ENCODE data around the gene MRPL14.

Gene MRPL14

DNA sequence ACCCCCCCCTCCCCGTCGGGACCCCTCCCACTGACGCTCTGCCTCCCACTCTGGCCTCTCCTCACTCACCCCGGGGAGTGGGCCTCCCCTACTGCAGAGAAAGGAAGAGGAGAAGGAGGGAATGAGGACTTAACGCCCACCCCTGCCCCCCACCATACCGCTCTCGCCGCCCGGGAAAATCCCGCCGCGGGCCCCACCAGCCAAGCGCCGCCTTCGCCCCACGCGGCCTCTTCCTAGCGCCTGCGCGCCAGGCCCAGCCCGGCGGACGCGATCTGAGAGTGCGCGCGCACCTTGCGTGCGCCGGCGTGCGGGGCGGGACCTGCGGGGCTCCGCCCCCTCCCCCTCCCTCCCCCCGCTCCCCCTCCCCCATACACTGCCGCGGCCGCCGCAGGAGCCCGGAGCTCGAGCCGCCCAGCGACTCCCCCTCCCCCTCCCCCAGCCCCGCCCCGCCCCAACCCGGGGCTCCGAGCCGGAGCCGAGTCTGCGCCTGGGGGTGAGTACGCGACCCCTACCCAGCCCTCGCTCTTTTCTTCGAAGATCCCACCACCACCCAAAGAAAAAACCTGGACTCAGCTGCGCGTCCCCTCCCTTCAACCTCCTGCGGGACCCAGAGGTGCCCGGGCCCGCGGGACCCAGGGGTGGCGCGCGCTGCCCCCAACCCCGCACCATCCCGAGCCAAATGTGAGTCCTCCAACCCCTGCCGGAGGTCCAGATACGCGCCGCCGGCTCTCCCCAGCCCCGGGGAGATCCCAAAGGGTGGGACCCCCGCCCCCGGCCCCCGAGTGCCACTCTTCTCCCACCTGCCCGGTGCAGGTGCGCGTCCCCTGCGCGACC, at the start of gene MRPL14, which contains the start of gene TMEM63B:
Gene MRPL14, minus strand, starts transcription at position 267 of the 834 bp plus-strand sequence. CDS start 10,841 bp downstream, outside the sequence.
Gene TMEM63B, plus strand, starts transcription at position 369 of the 834 bp plus-strand sequence. CDS start 7,031 bp downstream, outside the sequence.
- DNase-seq: peak; percentile 62

DNA sequence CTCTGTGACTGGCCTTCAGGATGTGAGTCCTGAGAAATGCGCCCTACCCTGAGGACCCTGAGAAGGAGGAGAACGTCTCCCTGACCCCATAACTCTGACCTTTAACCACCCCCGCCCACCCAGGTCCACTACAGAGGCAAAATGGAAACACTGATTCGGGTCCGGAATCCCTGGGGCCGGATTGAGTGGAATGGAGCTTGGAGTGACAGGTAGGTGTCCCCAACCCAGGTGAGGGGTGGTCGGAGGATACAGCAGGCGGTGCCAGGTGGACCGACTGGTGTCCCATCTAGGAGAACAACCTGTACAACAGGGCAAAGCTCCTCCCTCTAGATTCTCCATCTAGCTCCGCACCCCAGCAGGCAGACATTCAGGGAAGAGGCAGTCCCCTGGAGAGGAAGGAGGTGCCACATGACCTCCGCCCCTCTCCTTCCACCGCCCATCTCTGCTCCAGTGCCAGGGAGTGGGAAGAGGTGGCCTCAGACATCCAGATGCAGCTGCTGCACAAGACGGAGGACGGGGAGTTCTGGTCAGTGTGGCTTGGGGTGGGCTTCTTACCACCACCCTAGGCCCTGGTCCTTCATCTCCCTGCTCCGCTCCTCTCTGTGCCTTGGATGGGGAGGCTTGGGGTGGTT, 49.0 kb upstream of the MRPL14 start:
- no peak for DNase-seq

DNA sequence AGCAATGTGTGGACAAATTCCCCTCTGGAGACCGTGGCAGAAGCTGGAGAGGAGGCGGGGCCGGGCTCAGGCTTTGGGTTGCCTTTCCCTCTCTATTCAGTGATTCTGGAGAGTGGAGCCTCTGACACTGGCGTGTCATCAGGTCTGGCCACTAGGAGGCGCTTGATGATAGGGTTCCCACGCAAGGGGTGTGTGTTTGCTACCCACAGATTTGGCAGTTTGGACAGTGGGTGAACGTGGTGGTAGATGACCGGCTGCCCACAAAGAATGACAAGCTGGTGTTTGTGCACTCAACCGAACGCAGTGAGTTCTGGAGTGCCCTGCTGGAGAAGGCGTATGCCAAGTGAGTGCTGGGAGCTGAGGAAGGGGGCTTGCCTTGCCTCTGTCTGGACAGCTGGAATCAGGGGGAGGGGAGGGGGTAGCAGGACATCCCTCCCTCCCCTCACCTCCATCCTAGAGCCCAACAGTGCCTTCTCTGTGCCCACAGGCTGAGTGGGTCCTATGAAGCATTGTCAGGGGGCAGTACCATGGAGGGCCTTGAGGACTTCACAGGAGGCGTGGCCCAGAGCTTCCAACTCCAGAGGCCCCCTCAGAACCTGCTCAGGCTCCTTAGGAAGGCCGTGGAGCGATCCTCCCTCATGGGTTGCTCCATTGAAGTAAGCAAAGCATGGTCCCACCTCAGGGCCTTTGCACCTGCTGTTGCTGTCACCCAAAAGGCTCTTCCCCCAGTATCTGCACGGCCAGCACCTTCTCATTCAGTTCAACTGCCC, 45.7 kb upstream of the MRPL14 start:
- no peak for DNase-seq

GRCh38 chr6:44171899-44172546, 44.8 kb upstream of the MRPL14 start:
- DNase-seq: no peak

DNA sequence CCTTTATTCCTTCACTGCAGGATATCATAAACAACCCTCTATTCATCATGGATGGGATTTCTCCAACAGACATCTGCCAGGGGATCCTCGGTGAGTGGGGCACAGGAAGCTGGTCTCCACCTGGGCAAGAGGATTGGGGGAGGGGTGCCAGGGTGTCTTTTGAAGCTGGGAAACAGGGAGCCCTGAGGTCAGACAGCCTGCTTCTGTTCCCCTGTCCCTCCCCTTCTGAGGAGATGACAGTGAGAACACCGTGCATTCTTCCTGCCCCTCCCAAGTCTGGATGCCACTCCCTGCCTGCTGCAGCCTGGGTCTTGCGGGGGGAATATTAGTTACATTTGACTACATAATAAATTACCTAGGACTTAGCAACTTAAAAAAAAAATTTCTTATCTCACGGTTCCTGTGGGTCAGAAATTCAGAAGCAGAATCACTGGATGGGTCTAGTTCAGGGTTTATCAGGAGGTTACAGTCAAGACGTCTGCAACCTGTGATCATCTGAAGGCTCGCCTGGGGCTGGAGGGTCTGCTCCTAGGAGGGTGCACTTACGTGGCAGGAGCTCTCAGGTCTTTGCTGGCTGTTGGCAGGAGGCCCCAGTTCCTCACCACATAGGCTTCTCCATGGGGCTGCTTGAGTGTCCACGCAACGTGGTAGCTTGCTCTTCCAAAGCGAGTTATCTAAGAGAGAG, 42.8 kb upstream of the MRPL14 start:
- DNase-seq: no peak

GRCh38 chr6:44169154-44169553, 41.9 kb upstream of the MRPL14 start:
- DNase-seq: no peak

- DNase-seq: no peak
Observed at GRCh38 chr6:44167567-44167966, 40.3 kb upstream of the MRPL14 start.

GRCh38 chr6:44166591-44167184, 39.4 kb upstream of the MRPL14 start:
- no peak for DNase-seq

GRCh38 chr6:44166116-44166515, 38.9 kb upstream of the MRPL14 start:
- no peak for DNase-seq

- DNase-seq: no peak
Observed at GRCh38 chr6:44162876-44163625, 35.8 kb upstream of the MRPL14 start.

GRCh38 chr6:44161997-44162338, 34.7 kb upstream of the MRPL14 start:
- DNase-seq: no peak

DNA sequence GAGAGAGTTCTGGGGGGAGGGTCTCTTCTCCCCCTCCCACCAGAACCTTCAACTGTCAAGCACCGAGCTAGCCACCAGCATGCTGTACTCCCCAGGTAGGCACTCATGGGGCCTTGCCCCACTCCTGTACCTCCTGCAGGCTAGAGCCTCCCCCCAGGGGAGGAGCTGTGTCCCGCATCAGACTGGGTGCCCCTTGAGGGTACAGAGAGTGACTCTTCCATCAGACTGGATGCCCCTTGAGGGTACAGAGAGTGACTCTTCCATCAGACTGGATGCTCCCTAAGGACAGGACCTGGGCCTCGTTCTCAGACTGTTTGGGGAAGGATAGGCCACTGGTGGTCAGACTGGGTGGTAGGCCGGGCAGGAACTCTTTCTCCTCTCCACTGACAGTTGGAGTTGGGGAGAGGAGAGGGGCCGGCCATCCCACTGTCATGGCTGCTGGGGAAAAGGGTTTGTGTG, 31.5 kb upstream of the MRPL14 start, which contains the start of gene CAPN11:
Gene CAPN11, plus strand, starts transcription at position 51 of the 459 bp plus-strand sequence. Its CDS starts 29 bp downstream, at position 80.
- DNase-seq: no peak

GRCh38 chr6:44157152-44157521, 29.9 kb upstream of the MRPL14 start:
- no peak for DNase-seq

- no peak for DNase-seq
Observed at GRCh38 chr6:44156494-44157151, 29.4 kb upstream of the MRPL14 start.

DNA sequence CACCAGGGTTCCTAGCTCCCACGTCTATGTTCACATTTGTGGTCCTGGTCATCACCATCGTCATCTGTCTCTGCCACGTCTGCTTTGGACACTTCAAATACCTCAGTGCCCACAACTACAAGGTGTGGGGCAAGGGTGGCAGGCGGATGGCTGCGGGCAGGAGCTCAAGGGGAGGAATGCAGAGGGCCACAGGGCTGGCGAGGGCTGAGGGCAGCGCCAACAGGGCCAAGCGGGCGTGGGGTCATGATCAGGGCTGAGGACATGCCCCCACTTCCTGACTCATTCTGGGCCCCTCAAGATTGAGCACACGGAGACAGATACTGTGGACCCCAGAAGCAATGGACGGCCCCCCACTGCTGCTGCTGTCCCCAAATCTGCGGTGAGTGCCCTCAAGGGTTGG, 26.8 kb upstream of the MRPL14 start:
- no peak for DNase-seq

GRCh38 chr6:44152533-44152932, 25.3 kb upstream of the MRPL14 start:
- no peak for DNase-seq

DNA sequence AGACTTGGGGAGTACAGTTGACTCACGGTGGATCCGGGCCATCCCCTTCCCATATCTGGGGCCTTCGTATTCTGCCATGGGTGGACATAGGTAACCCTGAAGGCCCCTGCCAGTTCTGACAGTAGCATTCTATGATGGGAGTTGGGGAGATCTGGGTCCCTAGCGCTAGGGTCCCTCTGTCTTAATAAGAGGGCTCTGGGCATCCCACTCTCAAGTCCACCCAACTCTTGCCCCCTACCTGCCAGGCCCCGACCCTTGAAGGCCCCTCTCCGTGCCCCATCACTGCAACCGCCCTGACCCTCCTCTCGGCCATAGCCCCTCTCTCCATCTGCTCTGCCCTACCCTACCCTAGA, 24.8 kb upstream of the MRPL14 start:
- no peak for DNase-seq

DNA sequence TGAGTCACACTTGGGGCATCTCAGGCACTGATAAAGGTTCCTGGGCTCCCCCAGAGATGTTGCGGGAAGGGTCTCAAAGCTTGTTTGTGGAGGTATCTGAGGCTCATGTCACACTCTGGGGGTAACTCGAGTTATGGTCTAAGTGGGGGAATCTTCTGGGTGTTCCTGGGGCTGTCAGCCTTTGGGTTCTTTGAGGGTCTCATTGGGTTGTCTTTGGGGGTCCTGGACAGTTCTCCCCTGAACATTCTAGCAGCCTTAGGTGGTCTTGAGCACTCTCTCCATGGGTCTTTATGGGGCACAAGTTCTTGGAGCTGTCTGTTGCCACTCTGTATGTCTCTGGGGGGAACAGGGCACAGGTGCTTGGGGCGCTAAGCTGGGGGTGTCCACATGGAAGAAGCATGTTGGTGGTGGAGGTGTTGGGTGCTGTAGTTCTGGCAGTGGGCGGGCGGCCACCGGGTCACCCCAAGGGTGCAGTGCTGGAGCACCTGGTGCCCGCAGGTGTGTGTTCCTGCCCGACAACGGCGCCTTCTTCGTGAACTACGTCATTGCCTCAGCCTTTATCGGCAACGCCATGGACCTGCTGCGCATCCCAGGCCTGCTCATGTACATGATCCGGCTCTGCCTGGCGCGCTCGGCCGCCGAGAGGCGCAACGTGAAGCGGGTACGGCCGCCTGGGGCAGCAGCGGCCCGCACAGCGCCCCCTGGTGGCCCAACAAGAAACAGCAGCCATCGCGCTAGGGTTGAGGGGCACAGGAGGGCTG, 24.3 kb upstream of the MRPL14 start:
- DNase-seq: no peak

DNA sequence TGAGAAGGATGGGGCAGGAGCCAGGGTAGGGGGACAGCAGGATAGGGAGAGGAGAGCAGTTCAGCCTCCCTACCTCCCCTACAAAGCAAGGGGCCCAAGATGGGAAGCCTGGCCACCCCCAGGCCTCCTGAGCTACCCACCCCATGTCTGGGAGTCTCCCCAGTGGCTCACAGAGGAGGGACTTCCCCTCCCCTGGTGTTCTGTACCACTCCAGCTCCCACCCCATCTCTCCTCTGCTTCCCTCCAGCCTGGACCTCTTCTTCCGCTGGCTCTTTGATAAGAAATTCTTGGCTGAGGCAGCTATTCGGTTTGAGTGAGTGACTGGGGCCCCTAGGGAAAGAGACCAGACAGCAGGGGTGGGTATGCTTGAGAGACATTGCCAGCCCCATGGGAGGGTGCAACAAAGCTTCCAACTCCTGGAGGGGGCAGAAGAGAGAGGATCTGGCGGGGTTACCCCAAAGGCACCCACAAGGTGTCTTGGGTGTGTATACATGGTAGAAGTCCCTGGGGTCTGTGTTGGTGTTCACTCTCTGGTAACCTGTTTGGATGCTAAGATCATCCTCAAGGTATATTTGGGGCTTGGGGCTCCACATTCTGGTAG, 23.2 kb upstream of the MRPL14 start:
- no peak for DNase-seq
